Stomach (tissue), 4 donors: ENCODE results near the gene ODAD2.

Experiments used
- CTCF ChIP-seq, 7 experiments: fragments of 450-650 bp in 4 of 7; fragments of 200-600 bp in 3 of 7; sonication (generic) in 3 of 7; IDR thresholded peaks; one replicate each; pipeline ENCODE4 v1.5.1; 2016 to 2019; ENCODE audit warnings: antibody characterized with exemption in 7 of 7, control low read depth in 2 of 7, mild to moderate bottlenecking in 1 of 7
- POLR2A ChIP-seq, 4 donors: fragments of 450-650 bp; IDR thresholded peaks; one replicate each; pipeline ENCODE4 v1.6.1; 2016; ENCODE audit warnings: antibody characterized with exemption in 4 of 4, control low read depth in 2 of 4, mild to moderate bottlenecking in 1 of 4, moderate library complexity in 1 of 4
- POLR2AphosphoS5 ChIP-seq, 3 donors: sonication (generic); formaldehyde crosslinking; IDR thresholded peaks; one replicate each; pipeline ENCODE4 v1.6.1; 2016; ENCODE audit warnings: antibody characterized with exemption in 3 of 3

- TF ChIP-seq CTCF (IDR thresholded peaks at IDR 0.05) (no peak), POLR2A (IDR thresholded peaks at IDR 0.05) (no peak), POLR2AphosphoS5 (IDR thresholded peaks at IDR 0.05) (no peak)
Observed at GRCh38 chr10:27893358-27893954, 105.4 kb downstream of the ODAD2 start.
